ENCODE data around the gene DNAJA3. TPM values are rescaled to one million over a fixed set of nuclear protein-coding genes. Genes with fewer than 3 reads are reported as not detected.

Gene DNAJA3
- total RNA-seq, 1 donor from 2014 or later = 36.4 TPM

- Mint-ChIP-seq H3K36me3 (ENCODE audit: low read depth, unreplicated experiment) (peaks cover 20% of the 10 kb centered on the region), H3K4me1 (ENCODE audit: low read depth, unreplicated experiment) (peaks cover 5% of the 10 kb centered on the region), H3K4me3 (ENCODE audit: unreplicated experiment) (no peak overlapping the region), H3K27ac (ENCODE audit: unreplicated experiment) (no peak overlapping the region), H3K27me3 (ENCODE audit: low read depth, unreplicated experiment) (no peaks in the 10 kb centered on the region), H3K9me3 (ENCODE audit: unreplicated experiment) (no peaks in the 10 kb centered on the region)
- Histone ChIP-seq H3K79me2 (ENCODE audit: insufficient read depth, low read length) (no peaks in the 10 kb centered on the region), H3K27me3 (ENCODE audit: insufficient read depth, low read length) (no peaks in the 10 kb centered on the region), H4K20me1 (ENCODE audit: insufficient read depth, low read length) (peaks cover 40% of the 10 kb centered on the region), H3K27ac (ENCODE audit: low read depth, low read length) (no peak overlapping the region), H3K4me3 (ENCODE audit: insufficient read depth, low read depth, low read length) (no peak overlapping the region), H2AFZ (ENCODE audit: low read depth, low read length) (no peak overlapping the region), H3K36me3 (ENCODE audit: insufficient read depth, low read length) (peaks cover 35% of the 10 kb centered on the region), H3K4me2 (ENCODE audit: low read length) (no peak overlapping the region), H3K9me3 (ENCODE audit: insufficient read depth, low read depth, low read length) (no peaks in the 10 kb centered on the region), H3K9ac (ENCODE audit: low read length) (no peak overlapping the region), H3K4me1 (ENCODE audit: insufficient read depth, low read length) (peaks cover 5% of the 10 kb centered on the region)
- TF ChIP-seq CTCF (IDR thresholded peaks at IDR 0.05; ENCODE audit: insufficient read depth, low read depth, low read length) (no peak), EZH2 (IDR thresholded peaks at IDR 0.05; ENCODE audit: insufficient read depth, low read length) (no peak)
- FAIRE-seq (no peak), DNase-seq (ENCODE audit: low read depth) (no peak)
These were observed 29.0 kb downstream of the DNAJA3 start for GRCh38 chr16:4454623-4455022.

- Histone ChIP-seq H3K79me2 (ENCODE audit: insufficient read depth, low read length) (no peaks in the 10 kb centered on the region), H3K27ac (ENCODE audit: low read depth, low read length) (no peak overlapping the region), H3K4me3 (ENCODE audit: insufficient read depth, low read depth, low read length) (no peak overlapping the region), H3K9me3 (ENCODE audit: insufficient read depth, low read depth, low read length) (no peaks in the 10 kb centered on the region), H3K4me2 (ENCODE audit: low read length) (no peak overlapping the region), H3K9ac (ENCODE audit: low read length) (no peak overlapping the region), H4K20me1 (ENCODE audit: insufficient read depth, low read length) (peaks cover 40% of the 10 kb centered on the region), H2AFZ (ENCODE audit: low read depth, low read length) (no peak overlapping the region), H3K36me3 (ENCODE audit: insufficient read depth, low read length) (peaks cover 33% of the 10 kb centered on the region), H3K4me1 (ENCODE audit: insufficient read depth, low read length) (peaks cover 5% of the 10 kb centered on the region), H3K27me3 (ENCODE audit: insufficient read depth, low read length) (no peaks in the 10 kb centered on the region)
- DNase-seq (ENCODE audit: low read depth) (no peak), FAIRE-seq (no peak)
- TF ChIP-seq CTCF (IDR thresholded peaks at IDR 0.05; ENCODE audit: insufficient read depth, low read depth, low read length) = no peak
- H3K27me3 Mint-ChIP-seq (ENCODE audit: low read depth, unreplicated experiment) = no peaks in the 10 kb centered on the region
- H3K4me1 Mint-ChIP-seq (ENCODE audit: low read depth, unreplicated experiment) = peaks cover 5% of the 10 kb centered on the region
- H3K27ac Mint-ChIP-seq (ENCODE audit: unreplicated experiment) = no peak overlapping the region
- peaks cover 22% of the 10 kb centered on the region for H3K36me3 Mint-ChIP-seq (ENCODE audit: low read depth, unreplicated experiment)
- H3K4me3 Mint-ChIP-seq (ENCODE audit: unreplicated experiment) = no peak overlapping the region
- H3K9me3 Mint-ChIP-seq (ENCODE audit: unreplicated experiment) = no peaks in the 10 kb centered on the region
These were observed 29.4 kb downstream of the DNAJA3 start for GRCh38 chr16:4455081-4455480.

- Histone ChIP-seq H4K20me1 (ENCODE audit: insufficient read depth, low read length) (peaks cover 36% of the 10 kb centered on the region), H3K27ac (ENCODE audit: low read depth, low read length) (no peak overlapping the region), H2AFZ (ENCODE audit: low read depth, low read length) (no peak overlapping the region), H3K36me3 (ENCODE audit: insufficient read depth, low read length) (peaks cover 24% of the 10 kb centered on the region), H3K4me3 (ENCODE audit: insufficient read depth, low read depth, low read length) (no peak overlapping the region), H3K9me3 (ENCODE audit: insufficient read depth, low read depth, low read length) (no peaks in the 10 kb centered on the region), H3K4me1 (ENCODE audit: insufficient read depth, low read length) (peaks cover 5% of the 10 kb centered on the region), H3K9ac (ENCODE audit: low read length) (no peak overlapping the region), H3K79me2 (ENCODE audit: insufficient read depth, low read length) (no peaks in the 10 kb centered on the region), H3K27me3 (ENCODE audit: insufficient read depth, low read length) (no peaks in the 10 kb centered on the region), H3K4me2 (ENCODE audit: low read length) (no peak overlapping the region)
- no peak overlapping the region for H3K27ac Mint-ChIP-seq (ENCODE audit: unreplicated experiment)
- no peak overlapping the region for H3K4me3 Mint-ChIP-seq (ENCODE audit: unreplicated experiment)
- DNase-seq (ENCODE audit: low read depth) (no peak), FAIRE-seq (no peak)
- peaks cover 23% of the 10 kb centered on the region for H3K36me3 Mint-ChIP-seq (ENCODE audit: low read depth, unreplicated experiment)
- no peaks in the 10 kb centered on the region for H3K27me3 Mint-ChIP-seq (ENCODE audit: low read depth, unreplicated experiment)
- H3K9me3 Mint-ChIP-seq (ENCODE audit: unreplicated experiment) = no peaks in the 10 kb centered on the region
- H3K4me1 Mint-ChIP-seq (ENCODE audit: low read depth, unreplicated experiment) = peaks cover 5% of the 10 kb centered on the region
- TF ChIP-seq CTCF (IDR thresholded peaks at IDR 0.05; ENCODE audit: insufficient read depth, low read depth, low read length) = no peak
- no peak for TF ChIP-seq EZH2 (IDR thresholded peaks at IDR 0.05; ENCODE audit: insufficient read depth, low read length)
These were observed 30.3 kb downstream of the DNAJA3 start for GRCh38 chr16:4455951-4456350.
